SJCRH30 (cell line): ENCODE measurements around the gene CPT1A. TPM values are rescaled to one million over a fixed set of nuclear protein-coding genes. Genes with fewer than 3 reads are reported as not detected.

Source experiments
- DNase-seq, 2 experiments: peaks; one replicate each; pipeline ENCODE4 v3.0.0-alpha.2; 2015 to 2020
- H3K27ac ChIP-seq: fragments of 250-450 bp; sonication (Bioruptor Pico); 2 replicates; pipeline ENCODE4 v1.5.1; 2020; ENCODE audit warnings: mild to moderate bottlenecking, moderate library complexity
- H3K27me3 ChIP-seq: fragments of 250-450 bp; sonication (Bioruptor Pico); 2 replicates; pipeline ENCODE4 v1.5.1; 2020; ENCODE audit warnings: mild to moderate bottlenecking, moderate library complexity
- H3K36me3 ChIP-seq: fragments of 250-450 bp; sonication (Bioruptor Pico); 2 replicates; pipeline ENCODE4 v1.5.1; 2020; ENCODE audit warnings: mild to moderate bottlenecking, moderate library complexity
- H3K4me1 ChIP-seq: fragments of 250-450 bp; sonication (Bioruptor Pico); 2 replicates; pipeline ENCODE4 v1.5.1; 2020; ENCODE audit warnings: mild to moderate bottlenecking, moderate library complexity
- H3K4me3 ChIP-seq: fragments of 250-450 bp; sonication (Bioruptor Pico); 2 replicates; pipeline ENCODE4 v1.5.1; 2020; ENCODE audit warnings: mild to moderate bottlenecking, moderate library complexity
- H3K9me3 ChIP-seq: fragments of 250-450 bp; sonication (Bioruptor Pico); replicated peaks from 2 replicates; pipeline ENCODE4 v1.5.1; 2020; ENCODE audit warnings: mild to moderate bottlenecking, moderate library complexity
- total RNA-seq: library from RNA; depleted of rRNA; stranded (reverse); fragments of >200 nt; shearing (Covaris generic); gene quantifications from 2 replicates; pipeline ENCODE4 v1.2.3, GENCODE V29; 2014

The CPT1A gene
- total RNA-seq, 1 experiment from 2014 or later = 0.02 TPM

DNA sequence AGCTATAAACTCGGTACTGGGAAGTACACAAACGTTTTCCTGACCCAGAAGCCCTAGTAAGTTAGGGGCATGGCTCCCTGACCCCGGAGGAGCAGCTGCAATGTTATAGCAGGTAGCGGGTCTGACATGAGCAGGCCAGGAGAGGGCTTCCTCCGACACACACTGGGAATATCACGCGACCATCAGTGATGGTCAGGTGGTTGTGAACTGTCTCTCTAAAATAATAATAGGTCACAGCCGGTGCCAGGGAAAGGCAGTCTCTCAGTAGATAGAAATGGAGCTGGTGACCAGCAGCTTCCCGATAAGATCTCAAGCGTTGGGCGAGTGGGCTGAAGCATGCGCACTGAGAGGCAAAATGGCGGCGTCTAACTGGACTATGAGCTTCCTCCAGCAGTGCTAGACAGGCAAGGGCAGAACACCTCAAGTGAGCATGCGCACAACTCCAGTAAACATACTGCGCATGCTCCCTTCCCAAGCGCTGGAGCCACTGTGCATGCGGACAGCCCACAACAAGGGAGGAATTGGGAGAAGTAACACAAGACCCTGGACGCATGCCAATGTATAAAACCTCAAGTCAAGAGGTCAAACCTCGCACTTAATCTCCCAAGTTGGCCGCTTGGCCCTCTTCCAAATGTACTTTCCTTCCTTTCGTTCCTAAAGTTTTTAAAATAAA, 68.1 kb downstream of the CPT1A start:
- no peaks in the 10 kb centered on the region for H3K9me3 ChIP-seq
- no peak overlapping the region for H3K4me3 ChIP-seq
- H3K27me3 ChIP-seq = no peaks in the 10 kb centered on the region
- no peak overlapping the region for H3K27ac ChIP-seq
- DNase-seq = peak; percentile 51 to 71
- no peaks in the 10 kb centered on the region for H3K4me1 ChIP-seq
- no peaks in the 10 kb centered on the region for H3K36me3 ChIP-seq

DNA sequence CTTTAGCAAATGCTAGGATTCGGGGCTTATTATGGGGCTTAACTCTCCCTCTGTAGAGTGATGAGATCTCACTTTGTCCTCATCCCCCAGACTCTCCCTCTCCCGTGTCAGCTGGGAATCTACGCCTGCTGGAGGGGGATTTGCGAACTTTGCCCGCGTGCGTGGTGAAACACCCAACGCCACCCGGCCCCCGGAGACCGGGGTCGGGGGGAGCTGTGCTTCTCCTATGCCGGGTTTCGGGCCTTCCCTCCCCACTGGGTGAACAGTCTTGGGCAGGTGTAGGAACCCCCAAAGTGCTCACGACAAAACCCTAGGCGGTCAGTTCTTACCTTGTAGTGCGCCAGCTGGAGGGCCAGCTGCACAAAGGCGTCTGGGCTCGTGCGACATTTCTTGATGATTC, 68.8 kb downstream of the CPT1A start:
- Histone ChIP-seq H3K36me3 (no peaks in the 10 kb centered on the region), H3K4me3 (no peak overlapping the region), H3K4me1 (no peaks in the 10 kb centered on the region), H3K27ac (no peak overlapping the region), H3K9me3 (no peaks in the 10 kb centered on the region), H3K27me3 (no peaks in the 10 kb centered on the region)
- DNase-seq = no peak

DNA sequence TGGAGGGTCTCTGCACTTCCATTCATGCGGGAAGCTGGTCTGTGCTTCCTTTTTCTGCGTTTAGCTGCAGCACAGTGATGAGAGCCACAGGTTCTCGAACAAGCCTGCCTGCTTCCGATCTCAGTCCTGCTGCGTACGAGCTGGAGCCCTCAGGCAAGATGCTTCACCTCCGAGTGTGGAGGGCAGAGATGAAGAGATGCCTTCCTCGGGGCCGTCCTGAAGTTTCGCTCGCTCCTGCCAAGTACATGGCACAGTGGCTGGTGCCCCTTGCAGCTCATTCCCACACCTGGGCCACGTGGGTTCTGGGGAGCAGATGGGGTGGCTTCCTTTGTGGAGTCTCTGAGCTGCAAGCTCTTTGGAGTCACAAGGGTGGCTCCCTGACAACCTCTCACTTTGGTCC, 70.9 kb downstream of the CPT1A start:
- Histone ChIP-seq H3K27ac (no peak overlapping the region), H3K4me3 (no peak overlapping the region), H3K9me3 (no peaks in the 10 kb centered on the region), H3K27me3 (no peaks in the 10 kb centered on the region), H3K4me1 (no peaks in the 10 kb centered on the region), H3K36me3 (no peaks in the 10 kb centered on the region)
- no peak for DNase-seq

DNA sequence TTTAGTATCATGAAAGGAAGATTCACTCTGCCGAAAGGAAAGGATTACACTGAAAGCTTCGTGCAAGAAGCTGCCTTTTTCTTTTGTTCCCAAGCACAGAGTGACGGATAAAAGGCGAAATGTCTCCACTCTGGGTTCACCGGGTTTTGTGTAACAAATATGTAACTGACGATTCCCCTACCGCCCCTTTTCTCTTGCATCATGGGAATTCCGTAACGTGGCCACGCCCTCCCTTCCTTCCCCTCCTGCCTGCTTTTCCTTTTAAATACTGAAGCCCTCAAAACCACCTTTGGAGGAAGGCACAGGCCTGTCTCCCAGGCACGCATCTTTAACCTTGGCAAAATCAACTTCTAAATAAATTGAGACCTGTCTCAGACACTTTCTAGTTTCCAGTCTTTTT, 74.0 kb downstream of the CPT1A start:
- no peak for DNase-seq
- Histone ChIP-seq H3K36me3 (no peaks in the 10 kb centered on the region), H3K4me1 (no peaks in the 10 kb centered on the region), H3K27me3 (no peaks in the 10 kb centered on the region), H3K27ac (no peak overlapping the region), H3K4me3 (no peak overlapping the region), H3K9me3 (no peaks in the 10 kb centered on the region)

DNA sequence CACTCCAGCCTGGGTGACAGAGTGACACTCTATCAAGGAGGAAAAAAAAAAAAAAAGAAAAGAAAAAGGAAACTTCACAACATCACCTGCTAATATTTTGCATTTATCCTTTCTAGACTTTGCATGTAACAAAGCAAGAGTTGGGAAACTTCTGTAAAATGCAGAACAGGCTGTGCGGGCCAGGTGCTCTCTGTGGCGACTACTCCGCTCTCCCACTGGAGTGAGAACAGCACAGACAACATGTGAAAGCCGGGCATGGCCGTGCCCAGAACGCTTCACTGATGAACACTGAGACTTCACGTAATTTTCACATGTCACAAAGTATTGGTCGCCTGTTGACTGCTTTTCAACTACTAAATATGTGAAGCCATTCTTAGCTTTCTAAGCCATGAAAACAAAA, 74.9 kb downstream of the CPT1A start:
- H3K4me1 ChIP-seq = no peaks in the 10 kb centered on the region
- H3K9me3 ChIP-seq = no peaks in the 10 kb centered on the region
- no peaks in the 10 kb centered on the region for H3K36me3 ChIP-seq
- DNase-seq = no peak
- H3K27ac ChIP-seq = no peak overlapping the region
- no peak overlapping the region for H3K4me3 ChIP-seq
- no peaks in the 10 kb centered on the region for H3K27me3 ChIP-seq

DNA sequence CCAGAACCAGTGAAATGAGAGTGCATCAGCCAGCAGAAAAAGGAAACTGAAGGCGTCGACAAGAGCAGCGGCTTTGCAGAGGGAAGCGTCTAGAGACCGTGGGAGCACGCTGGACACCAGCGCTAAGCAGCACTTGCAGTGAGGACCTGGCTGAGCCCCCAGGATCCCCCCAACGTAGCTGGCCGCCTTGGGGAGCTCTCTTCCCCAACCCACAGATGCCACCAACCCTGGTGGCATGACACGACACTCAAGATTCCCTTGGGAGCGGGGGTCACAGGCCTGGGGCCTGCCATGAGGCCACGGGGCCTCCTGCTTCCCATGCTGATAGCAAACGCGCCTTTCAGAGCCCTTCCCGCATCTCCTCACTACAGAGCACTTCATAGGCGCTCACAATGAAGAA, 77.0 kb downstream of the CPT1A start:
- no peaks in the 10 kb centered on the region for H3K9me3 ChIP-seq
- no peaks in the 10 kb centered on the region for H3K27me3 ChIP-seq
- H3K27ac ChIP-seq = no peak overlapping the region
- H3K4me1 ChIP-seq = no peaks in the 10 kb centered on the region
- no peak for DNase-seq
- H3K4me3 ChIP-seq = no peak overlapping the region
- no peaks in the 10 kb centered on the region for H3K36me3 ChIP-seq

DNA sequence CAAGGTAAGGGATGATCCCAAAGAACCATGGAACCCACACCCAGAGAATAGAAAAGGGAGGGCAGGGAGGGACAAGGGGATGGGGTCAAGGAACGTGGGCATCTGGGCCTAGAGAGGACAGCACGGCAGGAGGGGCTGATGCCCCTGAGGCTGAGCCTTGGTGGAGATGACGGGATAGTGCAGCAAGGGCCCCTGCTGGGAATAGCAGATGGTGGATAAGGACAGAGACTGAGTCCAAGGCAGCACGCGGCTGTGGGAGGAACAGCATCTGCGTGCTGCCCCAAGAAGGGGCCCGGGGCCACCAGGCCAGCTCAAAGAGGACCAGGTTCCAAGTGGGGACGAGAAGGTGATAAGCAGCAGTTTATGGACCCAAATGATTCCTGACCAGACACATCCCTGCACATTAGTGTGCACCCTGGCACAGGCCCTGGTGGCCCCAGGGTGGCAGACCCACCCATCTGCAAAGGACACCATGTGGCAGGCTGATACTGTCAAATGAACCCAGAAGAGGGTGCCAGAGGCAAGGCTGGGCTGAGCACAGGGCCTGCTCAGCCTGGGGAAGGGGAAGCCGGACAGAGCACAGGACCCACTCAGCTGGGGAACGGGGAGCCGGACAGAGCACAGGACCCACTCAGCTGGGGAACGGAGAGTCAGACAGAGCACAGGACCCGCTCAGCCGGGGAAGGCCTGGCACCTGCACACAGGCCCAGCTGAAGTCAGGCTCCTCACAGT, 77.6 kb downstream of the CPT1A start:
- no peaks in the 10 kb centered on the region for H3K27me3 ChIP-seq
- H3K9me3 ChIP-seq = no peaks in the 10 kb centered on the region
- H3K27ac ChIP-seq = no peak overlapping the region
- no peaks in the 10 kb centered on the region for H3K36me3 ChIP-seq
- no peak overlapping the region for H3K4me3 ChIP-seq
- DNase-seq = no peak
- H3K4me1 ChIP-seq = no peaks in the 10 kb centered on the region

DNA sequence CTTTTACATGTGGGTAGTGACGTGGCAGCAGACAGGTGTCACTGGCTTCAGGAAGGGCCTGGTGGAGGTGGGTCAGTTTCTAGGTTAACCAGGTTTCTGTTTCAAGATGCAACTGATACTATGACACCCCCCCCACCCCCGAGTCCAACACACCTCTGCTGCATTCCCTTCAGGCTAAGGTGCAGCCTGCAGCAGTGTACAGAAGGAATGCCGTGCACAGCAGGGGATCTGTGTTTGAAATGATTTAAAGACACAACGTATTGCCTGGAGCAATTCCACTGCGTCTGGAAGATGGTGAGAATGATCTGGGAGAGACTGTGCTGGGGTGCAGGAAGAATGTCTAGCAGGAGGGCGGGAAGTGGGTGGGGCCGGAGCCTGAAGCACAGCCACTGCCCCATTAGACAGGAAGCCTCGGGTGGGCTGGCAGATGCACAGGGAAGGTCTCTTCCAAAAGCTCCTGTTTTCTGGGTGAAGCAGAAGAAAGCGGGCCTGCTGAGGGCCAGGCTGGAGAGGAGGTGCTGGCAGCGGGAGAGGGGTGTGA, 78.5 kb downstream of the CPT1A start:
- no peak overlapping the region for H3K27ac ChIP-seq
- no peak overlapping the region for H3K4me3 ChIP-seq
- H3K9me3 ChIP-seq = no peaks in the 10 kb centered on the region
- no peak for DNase-seq
- no peaks in the 10 kb centered on the region for H3K36me3 ChIP-seq
- no peaks in the 10 kb centered on the region for H3K4me1 ChIP-seq
- no peaks in the 10 kb centered on the region for H3K27me3 ChIP-seq

DNA sequence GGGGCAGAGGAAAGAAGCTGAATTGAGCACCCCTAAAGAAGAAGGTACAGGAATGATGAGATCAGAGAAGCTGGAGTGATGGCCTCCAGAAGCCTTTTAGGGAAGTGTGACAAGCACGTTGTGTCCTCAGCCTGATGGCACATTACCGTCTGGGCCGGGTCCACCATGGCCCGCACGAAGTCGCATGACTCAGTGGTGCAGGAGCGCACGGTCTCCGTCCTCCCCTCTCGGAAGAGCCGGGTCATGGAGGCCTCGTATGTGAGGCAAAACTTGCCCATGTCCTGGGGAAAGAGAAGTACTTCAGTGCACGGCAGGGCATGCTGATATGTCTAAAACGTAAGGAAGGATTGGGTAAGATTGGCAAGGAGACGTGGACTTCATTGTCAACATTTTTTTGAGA, 79.2 kb downstream of the CPT1A start:
- H3K27ac ChIP-seq = no peak overlapping the region
- H3K36me3 ChIP-seq = no peaks in the 10 kb centered on the region
- H3K9me3 ChIP-seq = no peaks in the 10 kb centered on the region
- H3K4me3 ChIP-seq = no peak overlapping the region
- DNase-seq = no peak
- H3K4me1 ChIP-seq = no peaks in the 10 kb centered on the region
- H3K27me3 ChIP-seq = no peaks in the 10 kb centered on the region

DNA sequence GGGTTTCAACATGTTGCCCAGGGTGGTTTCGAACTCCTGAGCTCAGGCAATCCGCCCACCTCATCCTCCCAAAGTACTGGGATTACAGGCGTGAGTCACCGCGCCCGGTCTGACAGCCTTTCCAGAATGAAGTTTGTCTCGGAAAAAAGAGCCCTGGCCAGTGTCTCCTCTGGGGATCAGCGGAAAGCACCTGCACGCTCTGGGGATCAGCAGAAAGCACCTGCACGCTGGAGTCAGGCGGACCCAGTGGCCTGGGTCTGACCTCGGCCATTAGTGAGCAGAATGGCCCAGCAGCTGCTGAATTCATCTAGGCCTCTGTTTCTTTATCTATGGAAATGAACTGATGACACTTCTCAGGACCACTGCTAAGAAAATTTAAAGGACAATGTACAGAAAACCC, 79.9 kb downstream of the CPT1A start:
- no peak overlapping the region for H3K4me3 ChIP-seq
- no peaks in the 10 kb centered on the region for H3K36me3 ChIP-seq
- DNase-seq = no peak

DNA sequence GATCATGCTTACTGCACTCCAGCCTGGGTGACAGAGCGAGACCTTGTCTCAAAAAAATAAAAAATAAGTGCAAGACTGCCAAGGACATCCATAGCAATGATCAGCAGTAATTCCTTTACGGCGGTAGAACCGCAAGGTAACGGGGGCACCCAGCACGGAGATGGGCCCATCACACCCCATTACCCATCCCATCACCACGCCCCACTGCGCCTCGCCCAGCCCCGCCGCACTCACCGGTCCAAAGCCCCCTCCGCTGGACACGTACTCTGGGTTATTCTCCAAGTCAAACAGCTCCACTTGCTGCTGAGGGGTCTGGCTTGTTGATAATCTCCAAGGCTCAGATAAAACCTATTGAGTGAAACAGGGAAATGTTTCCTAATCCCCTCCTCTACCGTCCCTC, 81.7 kb downstream of the CPT1A start:
- Histone ChIP-seq H3K9me3 (no peaks in the 10 kb centered on the region), H3K36me3 (no peaks in the 10 kb centered on the region), H3K27me3 (no peaks in the 10 kb centered on the region), H3K27ac (no peak overlapping the region), H3K4me3 (no peak overlapping the region), H3K4me1 (no peaks in the 10 kb centered on the region)
- DNase-seq = no peak

More for the DNA sequence above, 79.9 kb downstream of the CPT1A start:
- no peaks in the 10 kb centered on the region for H3K4me1 ChIP-seq
- no peaks in the 10 kb centered on the region for H3K9me3 ChIP-seq
- no peak overlapping the region for H3K27ac ChIP-seq
- H3K27me3 ChIP-seq = no peaks in the 10 kb centered on the region

DNA sequence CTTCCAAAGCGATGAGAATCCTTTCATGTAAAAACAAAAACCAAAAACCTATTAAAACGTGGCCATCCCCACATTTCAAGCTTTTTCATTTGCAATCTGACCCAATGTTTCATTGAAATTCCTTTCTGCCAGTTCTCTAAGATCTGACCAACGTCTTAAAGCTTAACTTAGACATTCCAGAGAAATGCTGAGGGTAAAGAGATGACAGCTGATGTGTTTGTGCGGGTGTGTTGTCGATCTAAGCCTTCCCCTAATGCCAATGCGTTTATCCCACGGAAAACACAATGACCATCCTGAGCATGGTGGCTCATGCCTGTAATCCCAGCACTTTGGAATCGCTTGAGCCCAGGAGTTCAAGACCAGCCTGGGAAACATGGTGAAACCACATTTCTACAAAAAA, 84.0 kb downstream of the CPT1A start:
- no peaks in the 10 kb centered on the region for H3K9me3 ChIP-seq
- H3K27me3 ChIP-seq = no peaks in the 10 kb centered on the region
- H3K27ac ChIP-seq = no peak overlapping the region
- H3K4me3 ChIP-seq = no peak overlapping the region
- H3K4me1 ChIP-seq = no peaks in the 10 kb centered on the region
- no peak for DNase-seq
- H3K36me3 ChIP-seq = no peaks in the 10 kb centered on the region

DNA sequence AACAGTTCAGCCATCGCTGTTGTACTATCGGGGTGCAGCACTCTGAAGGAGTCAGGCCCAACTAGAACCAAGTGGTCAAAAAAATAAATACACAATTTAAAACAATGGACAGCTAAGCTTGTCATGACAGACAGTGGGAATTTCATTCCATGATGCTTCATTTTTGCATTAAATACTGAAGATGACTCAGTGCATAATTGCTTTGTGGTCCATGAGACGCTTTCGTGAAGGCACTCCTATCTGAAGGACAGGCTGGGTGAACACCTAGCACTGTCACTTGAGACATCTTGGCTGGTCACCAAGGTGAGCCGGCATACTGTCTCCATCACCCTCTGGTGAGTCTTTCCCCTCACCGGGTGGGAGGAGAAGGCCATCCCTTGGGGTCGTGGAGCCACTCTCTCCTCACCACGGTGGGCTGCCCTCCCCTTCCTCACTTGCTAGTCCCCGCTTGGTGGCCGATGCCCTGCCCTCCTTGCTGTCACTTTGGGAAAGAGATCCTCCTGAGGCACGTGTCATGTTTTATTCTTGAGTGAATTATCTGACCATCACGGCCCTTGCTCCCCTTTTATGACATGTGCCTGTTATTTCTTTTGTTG, 85.4 kb downstream of the CPT1A start:
- no peak for DNase-seq
- Histone ChIP-seq H3K4me3 (no peak overlapping the region), H3K9me3 (no peaks in the 10 kb centered on the region), H3K27ac (no peak overlapping the region), H3K36me3 (no peaks in the 10 kb centered on the region), H3K4me1 (no peaks in the 10 kb centered on the region), H3K27me3 (no peaks in the 10 kb centered on the region)

DNA sequence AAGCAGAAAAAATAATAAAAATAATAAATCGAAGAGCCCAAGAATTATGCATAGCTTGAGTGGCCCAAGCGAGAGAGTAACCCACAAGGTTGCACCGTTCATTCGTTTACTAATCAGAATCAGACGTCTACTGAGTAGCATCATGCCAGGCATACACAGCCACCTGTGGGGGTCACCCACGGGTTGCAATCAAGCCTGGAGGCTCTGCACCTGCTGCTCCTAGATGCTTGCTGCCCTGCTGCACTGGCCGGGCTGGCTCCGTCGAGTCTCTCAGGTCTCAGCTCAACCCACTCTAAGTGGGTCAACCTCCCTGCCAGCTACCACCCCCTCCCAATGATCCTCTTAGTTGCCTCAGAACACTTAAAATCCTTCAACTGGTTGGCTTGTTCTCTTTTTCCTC, 88.4 kb downstream of the CPT1A start:
- Histone ChIP-seq H3K27me3 (no peaks in the 10 kb centered on the region), H3K36me3 (no peaks in the 10 kb centered on the region), H3K27ac (no peak overlapping the region), H3K9me3 (no peaks in the 10 kb centered on the region), H3K4me1 (no peaks in the 10 kb centered on the region), H3K4me3 (no peak overlapping the region)
- peak in 1 of 2 experiments; percentile 9 for DNase-seq

DNA sequence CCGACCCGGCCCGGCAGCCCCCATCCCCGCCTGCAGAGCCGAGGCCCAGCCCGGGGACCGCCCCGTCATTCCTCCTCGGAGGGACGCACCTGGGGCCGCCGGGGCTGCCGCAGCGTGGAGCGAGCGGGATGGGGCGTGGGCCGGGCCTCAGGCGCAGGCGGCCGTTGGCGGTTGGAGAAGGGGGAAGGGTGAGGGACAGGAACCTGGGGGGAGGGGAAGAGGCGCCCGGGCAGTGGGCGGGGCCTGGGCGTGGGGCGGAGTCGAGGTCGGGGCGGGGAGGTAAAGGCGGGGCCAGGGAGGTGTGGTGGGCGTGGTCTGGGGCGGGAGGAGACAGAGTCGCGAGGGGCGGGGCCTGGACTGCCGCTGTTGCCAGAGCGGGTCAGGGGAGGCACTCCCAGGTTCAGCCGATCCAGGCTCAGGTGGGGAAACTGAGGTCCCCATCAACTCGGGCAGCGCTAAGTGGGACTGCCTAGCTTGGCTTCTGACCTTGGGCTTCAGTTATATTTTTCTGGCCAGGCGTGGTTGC, 90.3 kb downstream of the CPT1A start, which contains the start of gene TESMIN:
Gene TESMIN, minus strand, starts transcription at position 190 of the 526 bp plus-strand sequence. CDS start 860 bp downstream, outside the sequence.
- Histone ChIP-seq H3K9me3 (no peaks in the 10 kb centered on the region), H3K27me3 (no peaks in the 10 kb centered on the region), H3K27ac (no peak within 1 kb of the TSS), H3K36me3 (no peaks in the 10 kb centered on the region), H3K4me3 (no peak within 1 kb of the TSS), H3K4me1 (no peaks in the 10 kb centered on the region)
- DNase-seq = no peak
